Parathyroid adenoma (tissue), 2 donors: ENCODE results near the gene RNU6-7.
A peak's percentile ranks its signal among the peaks of the same experiment; 100 is the strongest.

Source experiments
- H2AFZ ChIP-seq: fragments of 300-600 bp; sonication (generic); one replicate; pipeline ENCODE4 v1.7.0; 2017; ENCODE audit warnings: antibody characterized with exemption, mild to moderate bottlenecking
- H3K27ac ChIP-seq: fragments of 300-600 bp; sonication (generic); one replicate; pipeline ENCODE4 v1.7.0; 2017
- H3K27me3 ChIP-seq: fragments of 300-600 bp; sonication (generic); one replicate; pipeline ENCODE4 v1.7.0; 2017; ENCODE audit warnings: low read length; ENCODE audit not compliant: control insufficient read depth, insufficient read depth
- H3K36me3 ChIP-seq: fragments of 300-600 bp; sonication (generic); one replicate; pipeline ENCODE4 v1.7.0; 2017; ENCODE audit warnings: low read length; ENCODE audit not compliant: control insufficient read depth, insufficient read depth
- H3K4me1 ChIP-seq: fragments of 300-600 bp; sonication (generic); one replicate; pipeline ENCODE4 v1.7.0; 2017; ENCODE audit warnings: control low read depth
- H3K4me2 ChIP-seq: fragments of 300-600 bp; sonication (generic); one replicate; pipeline ENCODE4 v1.7.0; 2017; ENCODE audit warnings: low read length
- H3K4me3 ChIP-seq: fragments of 300-600 bp; sonication (generic); one replicate; pipeline ENCODE4 v1.7.0; 2017; ENCODE audit warnings: low read depth, low read length
- H3K79me2 ChIP-seq: fragments of 300-600 bp; sonication (generic); one replicate; pipeline ENCODE4 v1.7.0; 2017; ENCODE audit warnings: control low read depth
- H3K9ac ChIP-seq: fragments of 300-600 bp; sonication (generic); one replicate; pipeline ENCODE4 v1.7.0; 2017; ENCODE audit warnings: mild to moderate bottlenecking
- H3K9me3 ChIP-seq: fragments of 300-600 bp; sonication (generic); one replicate; pipeline ENCODE4 v1.7.0; 2017; ENCODE audit warnings: low read length; ENCODE audit not compliant: control insufficient read depth
- CTCF ChIP-seq: fragments of 300-600 bp; sonication (generic); IDR thresholded peaks from one replicate; pipeline ENCODE4 v1.7.0; 2017; ENCODE audit warnings: antibody characterized with exemption, mild to moderate bottlenecking
- donor health status: primary hyperparathyroidism.

Gene RNU6-7

DNA sequence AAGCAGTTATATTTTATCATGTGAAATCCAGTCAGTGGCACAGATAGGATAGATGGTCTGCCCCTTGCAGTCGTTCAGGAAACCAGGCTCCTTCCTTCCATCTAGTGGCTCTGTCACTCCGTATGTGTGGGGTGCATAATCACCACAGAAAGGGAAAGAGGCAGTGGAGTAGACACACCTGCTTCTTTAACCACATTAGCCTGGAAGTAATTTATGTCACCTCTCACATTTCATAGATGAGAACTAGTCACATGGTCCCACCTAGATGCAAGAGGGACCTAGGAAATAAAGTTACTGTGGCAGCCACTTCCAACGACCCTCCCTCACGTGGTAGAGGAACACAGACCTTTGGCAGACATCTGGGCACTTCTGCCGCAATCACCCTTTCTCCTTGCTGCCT, 15.5 kb downstream of the RNU6-7 start:
- Histone ChIP-seq H3K9ac (no peak overlapping the region), H3K4me1 (no peaks in the 10 kb centered on the region), H3K9me3 (no peaks in the 10 kb centered on the region), H3K4me2 (no peak overlapping the region), H3K27me3 (no peaks in the 10 kb centered on the region), H3K79me2 (no peaks in the 10 kb centered on the region), H3K27ac (no peak overlapping the region), H3K36me3 (no peaks in the 10 kb centered on the region), H3K4me3 (no peak overlapping the region), H2AFZ (no peak overlapping the region)
- no peak for TF ChIP-seq CTCF

GRCh38 chr14:32224737-32225377, 23.0 kb downstream of the RNU6-7 start:
- Histone ChIP-seq H3K9me3 (no peaks in the 10 kb centered on the region), H3K79me2 (no peaks in the 10 kb centered on the region), H3K27me3 (no peaks in the 10 kb centered on the region), H3K4me3 (no peak overlapping the region), H3K9ac (no peak overlapping the region), H3K36me3 (no peaks in the 10 kb centered on the region), H2AFZ (peak overlapping the region; percentile 27), H3K4me1 (peaks cover 14% of the 10 kb centered on the region), H3K27ac (no peak overlapping the region), H3K4me2 (no peak overlapping the region)
- TF ChIP-seq CTCF: peak; percentile 24

DNA sequence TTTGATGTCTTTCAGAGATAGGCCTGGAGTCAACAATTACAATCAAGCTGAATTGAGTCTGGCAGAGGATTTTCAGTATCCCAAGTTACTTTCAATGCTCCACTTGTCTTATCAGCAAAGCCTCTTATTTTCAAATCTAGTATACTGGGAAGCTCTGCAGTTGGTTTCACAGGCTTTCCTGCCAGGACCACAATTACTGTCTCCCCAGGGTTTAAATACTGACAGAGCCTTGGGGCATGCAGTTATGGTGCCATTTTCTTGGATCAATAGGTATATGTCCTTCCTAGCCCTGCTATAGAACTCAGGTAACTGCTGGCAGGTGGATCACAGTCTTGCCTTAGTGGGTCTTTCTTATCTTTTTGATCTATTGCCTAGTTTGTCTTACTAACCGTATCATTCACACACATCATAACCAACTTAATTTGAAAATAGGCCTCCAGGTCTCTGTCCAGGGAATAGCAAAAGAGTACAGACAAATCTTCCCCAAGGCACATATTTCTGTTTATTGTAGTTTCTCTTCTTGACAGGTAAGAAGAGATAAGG, 23.6 kb downstream of the RNU6-7 start:
- H3K27ac ChIP-seq: no peak overlapping the region
- no peaks in the 10 kb centered on the region for H3K9me3 ChIP-seq
- H3K4me2 ChIP-seq: no peak overlapping the region
- H3K4me3 ChIP-seq: no peak overlapping the region
- H3K36me3 ChIP-seq: no peaks in the 10 kb centered on the region
- H3K27me3 ChIP-seq: no peaks in the 10 kb centered on the region
- peaks cover 16% of the 10 kb centered on the region for H3K4me1 ChIP-seq
- no peak for TF ChIP-seq CTCF
- peak overlapping the region; percentile 39 for H2AFZ ChIP-seq
- H3K9ac ChIP-seq: no peak overlapping the region
- no peaks in the 10 kb centered on the region for H3K79me2 ChIP-seq

- Histone ChIP-seq H3K36me3 (no peaks in the 10 kb centered on the region), H3K4me2 (no peak overlapping the region), H3K9ac (no peak overlapping the region), H3K79me2 (no peaks in the 10 kb centered on the region), H2AFZ (no peak overlapping the region), H3K4me3 (no peak overlapping the region), H3K27me3 (no peaks in the 10 kb centered on the region), H3K4me1 (peaks cover 19% of the 10 kb centered on the region), H3K27ac (no peak overlapping the region), H3K9me3 (no peaks in the 10 kb centered on the region)
- TF ChIP-seq CTCF: no peak
Observed at GRCh38 chr14:32226056-32226455, 24.2 kb downstream of the RNU6-7 start.

DNA sequence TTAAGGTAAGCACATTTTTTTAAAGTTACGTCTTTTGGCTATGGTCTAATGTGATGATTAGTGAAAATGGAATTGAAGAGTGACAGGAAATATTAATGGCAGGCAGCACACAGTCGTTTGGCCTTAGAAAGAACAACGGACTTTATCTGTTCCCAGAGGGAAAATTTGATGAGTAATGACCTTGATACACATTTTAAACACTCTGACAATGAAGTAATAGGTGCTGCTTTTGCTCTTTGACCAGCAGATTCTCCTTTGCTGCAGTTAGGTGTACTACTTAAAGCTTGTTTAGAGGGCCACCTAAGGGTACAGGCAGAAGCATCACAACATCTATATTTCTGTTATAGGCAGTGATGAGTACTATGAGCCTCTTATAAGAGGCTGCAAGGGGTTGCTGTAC, 28.3 kb downstream of the RNU6-7 start:
- Histone ChIP-seq H3K36me3 (no peaks in the 10 kb centered on the region), H3K79me2 (no peaks in the 10 kb centered on the region), H3K9ac (no peak overlapping the region), H3K9me3 (no peaks in the 10 kb centered on the region), H3K4me2 (no peak overlapping the region), H3K27me3 (no peaks in the 10 kb centered on the region), H3K4me1 (peaks cover 15% of the 10 kb centered on the region), H2AFZ (no peak overlapping the region), H3K4me3 (no peak overlapping the region), H3K27ac (no peak overlapping the region)
- no peak for TF ChIP-seq CTCF
